Measurements from ENCODE around the gene SLC35A1.

The SLC35A1 gene

DNA sequence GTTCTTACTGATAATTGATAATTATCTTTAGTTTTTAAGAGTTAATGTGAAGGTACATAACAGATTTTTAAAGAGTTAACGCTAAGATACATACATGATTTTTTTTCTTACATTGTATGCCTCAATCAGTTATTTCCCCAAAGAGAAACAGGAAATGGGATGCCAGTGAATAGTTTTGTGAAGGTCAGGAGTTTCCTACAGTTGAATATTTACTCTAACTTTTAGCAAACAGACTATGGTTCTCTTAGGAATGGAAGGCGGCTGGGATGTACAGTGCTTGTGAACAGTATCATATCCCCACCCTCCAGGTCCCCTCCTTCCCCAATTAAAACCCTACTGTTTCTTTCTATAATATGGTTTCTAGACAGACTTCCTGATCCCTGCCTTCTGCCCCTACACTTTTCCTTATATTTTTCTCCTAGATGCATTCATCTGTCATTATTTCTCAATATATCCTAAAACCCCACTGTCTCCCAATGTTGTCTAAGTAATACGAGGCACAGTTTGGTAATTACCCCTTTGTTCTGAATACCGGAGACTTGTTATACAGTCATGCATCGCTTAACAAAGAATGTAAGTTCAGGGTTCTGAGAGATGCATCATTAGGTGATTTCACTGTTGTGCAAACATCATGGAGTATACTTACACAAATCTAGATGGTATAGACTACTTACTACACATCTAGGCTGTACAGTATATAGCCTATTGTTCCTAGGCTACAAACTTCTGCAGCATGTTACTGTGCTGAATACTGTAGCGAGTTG is 29.2 kb downstream of the SLC35A1 start:
- no peaks in the 10 kb centered on the region for H3K36me3 ChIP-seq (ENCODE audit: insufficient read depth)
- H3K79me2 ChIP-seq (ENCODE audit: insufficient read depth, low read depth): no peaks in the 10 kb centered on the region
- no peaks in the 10 kb centered on the region for H4K20me1 ChIP-seq (ENCODE audit: insufficient read depth)
- no peak overlapping the region for H3K4me2 ChIP-seq
- no peak overlapping the region for H3K4me3 ChIP-seq (IDR thresholded peaks at IDR 0.05; ENCODE audit: insufficient read depth, low read depth, low read length)
- H3K9ac ChIP-seq: no peak overlapping the region
- TF ChIP-seq, protein P1, sequence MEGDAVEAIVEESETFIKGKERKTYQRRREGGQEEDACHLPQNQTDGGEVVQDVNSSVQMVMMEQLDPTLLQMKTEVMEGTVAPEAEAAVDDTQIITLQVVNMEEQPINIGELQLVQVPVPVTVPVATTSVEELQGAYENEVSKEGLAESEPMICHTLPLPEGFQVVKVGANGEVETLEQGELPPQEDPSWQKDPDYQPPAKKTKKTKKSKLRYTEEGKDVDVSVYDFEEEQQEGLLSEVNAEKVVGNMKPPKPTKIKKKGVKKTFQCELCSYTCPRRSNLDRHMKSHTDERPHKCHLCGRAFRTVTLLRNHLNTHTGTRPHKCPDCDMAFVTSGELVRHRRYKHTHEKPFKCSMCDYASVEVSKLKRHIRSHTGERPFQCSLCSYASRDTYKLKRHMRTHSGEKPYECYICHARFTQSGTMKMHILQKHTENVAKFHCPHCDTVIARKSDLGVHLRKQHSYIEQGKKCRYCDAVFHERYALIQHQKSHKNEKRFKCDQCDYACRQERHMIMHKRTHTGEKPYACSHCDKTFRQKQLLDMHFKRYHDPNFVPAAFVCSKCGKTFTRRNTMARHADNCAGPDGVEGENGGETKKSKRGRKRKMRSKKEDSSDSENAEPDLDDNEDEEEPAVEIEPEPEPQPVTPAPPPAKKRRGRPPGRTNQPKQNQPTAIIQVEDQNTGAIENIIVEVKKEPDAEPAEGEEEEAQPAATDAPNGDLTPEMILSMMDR (conservative IDR thresholded peaks at IDR 0.05; ENCODE audit: low read depth, low read length): no peak
- no peaks in the 10 kb centered on the region for H3K27me3 ChIP-seq (ENCODE audit: insufficient read depth, low read depth)
- H2AFZ ChIP-seq (ENCODE audit: low read depth): no peak overlapping the region
- H3K4me1 ChIP-seq (ENCODE audit: low read depth, poor library complexity, severe bottlenecking): no peaks in the 10 kb centered on the region
- H3K27ac ChIP-seq: no peak overlapping the region

DNA sequence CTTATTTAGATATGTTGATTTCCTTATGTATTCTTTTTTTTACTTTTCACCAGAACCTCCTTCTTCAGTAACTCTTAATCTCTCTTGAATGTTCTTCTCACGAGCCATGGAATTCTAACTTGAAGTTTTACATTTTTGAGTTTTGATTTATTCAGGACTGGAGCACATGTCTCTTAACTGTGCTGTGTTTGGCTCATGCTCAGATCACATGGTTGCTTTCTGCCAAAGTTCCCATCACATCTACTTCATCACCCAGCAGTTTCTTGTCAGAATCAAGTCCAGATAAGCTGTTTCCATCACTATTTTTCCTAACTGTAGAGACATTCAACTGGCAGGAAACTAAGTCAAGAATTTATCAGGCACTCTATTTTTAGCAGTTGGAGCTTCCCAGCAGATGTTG is 31.7 kb downstream of the SLC35A1 start:
- Histone ChIP-seq H3K4me3 (IDR thresholded peaks at IDR 0.05; ENCODE audit: insufficient read depth, low read depth, low read length) (no peak overlapping the region), H3K27me3 (ENCODE audit: insufficient read depth, low read depth) (no peaks in the 10 kb centered on the region), H3K27ac (no peak overlapping the region), H3K4me2 (no peak overlapping the region), H4K20me1 (ENCODE audit: insufficient read depth) (no peaks in the 10 kb centered on the region), H2AFZ (ENCODE audit: low read depth) (no peak overlapping the region), H3K79me2 (ENCODE audit: insufficient read depth, low read depth) (no peaks in the 10 kb centered on the region), H3K36me3 (ENCODE audit: insufficient read depth) (no peaks in the 10 kb centered on the region), H3K9ac (no peak overlapping the region), H3K4me1 (ENCODE audit: low read depth, poor library complexity, severe bottlenecking) (no peaks in the 10 kb centered on the region)
- TF ChIP-seq, protein P1 (conservative IDR thresholded peaks at IDR 0.05; ENCODE audit: low read depth, low read length): no peak

DNA sequence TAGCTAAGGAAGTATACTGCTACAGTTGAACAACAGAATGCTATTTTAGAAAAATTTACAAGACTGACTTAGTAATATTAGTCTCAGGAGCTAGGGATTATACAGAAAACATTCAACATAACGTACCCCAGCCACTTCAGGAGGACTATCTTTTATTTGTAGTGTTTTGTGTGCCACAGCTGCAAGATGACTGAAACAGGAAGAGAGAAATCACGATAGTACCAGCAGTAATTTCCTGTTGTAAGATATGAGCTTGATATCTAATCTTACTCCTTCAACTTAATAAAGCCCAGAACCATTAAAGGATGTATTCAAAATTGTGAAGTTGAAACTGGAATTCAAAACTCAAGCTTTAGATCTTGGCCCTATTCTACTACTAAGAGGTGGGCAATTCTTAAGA is 42.1 kb downstream of the SLC35A1 start:
- H4K20me1 ChIP-seq (ENCODE audit: insufficient read depth): no peaks in the 10 kb centered on the region
- no peak overlapping the region for H2AFZ ChIP-seq (ENCODE audit: low read depth)
- H3K4me3 ChIP-seq (IDR thresholded peaks at IDR 0.05; ENCODE audit: insufficient read depth, low read depth, low read length): no peak overlapping the region
- no peak overlapping the region for H3K4me2 ChIP-seq
- H3K27ac ChIP-seq: no peak overlapping the region
- TF ChIP-seq, protein P1 (conservative IDR thresholded peaks at IDR 0.05; ENCODE audit: low read depth, low read length): no peak
- H3K79me2 ChIP-seq (ENCODE audit: insufficient read depth, low read depth): no peaks in the 10 kb centered on the region
- H3K4me1 ChIP-seq (ENCODE audit: low read depth, poor library complexity, severe bottlenecking): no peaks in the 10 kb centered on the region
- H3K36me3 ChIP-seq (ENCODE audit: insufficient read depth): no peaks in the 10 kb centered on the region
- no peak overlapping the region for H3K9ac ChIP-seq
- no peaks in the 10 kb centered on the region for H3K27me3 ChIP-seq (ENCODE audit: insufficient read depth, low read depth)

DNA sequence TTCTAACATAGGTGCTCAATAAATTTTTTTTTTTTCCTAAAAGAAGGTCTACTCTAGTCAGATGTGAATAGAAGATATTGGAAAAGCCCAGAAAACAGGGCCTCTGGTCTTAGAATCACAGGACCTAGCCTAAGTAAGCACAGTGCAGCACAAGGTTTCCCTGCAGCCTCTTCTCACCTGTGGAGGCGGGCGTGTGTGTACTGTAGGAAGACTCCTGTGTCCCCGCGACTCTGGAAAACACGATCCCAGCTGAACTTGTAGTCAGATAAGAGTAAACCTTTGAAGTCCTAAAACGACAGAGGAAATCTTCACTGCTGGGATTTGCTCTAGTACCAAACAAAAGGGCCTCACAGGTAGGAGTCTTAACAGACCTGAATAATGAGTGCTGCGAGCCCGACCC is 45.7 kb downstream of the SLC35A1 start:
- H3K4me1 ChIP-seq (ENCODE audit: low read depth, poor library complexity, severe bottlenecking): no peaks in the 10 kb centered on the region
- H3K27me3 ChIP-seq (ENCODE audit: insufficient read depth, low read depth): no peaks in the 10 kb centered on the region
- no peak overlapping the region for H3K9ac ChIP-seq
- TF ChIP-seq, protein P1 (conservative IDR thresholded peaks at IDR 0.05; ENCODE audit: low read depth, low read length): no peak
- H3K79me2 ChIP-seq (ENCODE audit: insufficient read depth, low read depth): no peaks in the 10 kb centered on the region
- no peaks in the 10 kb centered on the region for H3K36me3 ChIP-seq (ENCODE audit: insufficient read depth)
- no peaks in the 10 kb centered on the region for H4K20me1 ChIP-seq (ENCODE audit: insufficient read depth)
- no peak overlapping the region for H3K4me2 ChIP-seq
- no peak overlapping the region for H2AFZ ChIP-seq (ENCODE audit: low read depth)
- no peak overlapping the region for H3K4me3 ChIP-seq (IDR thresholded peaks at IDR 0.05; ENCODE audit: insufficient read depth, low read depth, low read length)
- no peak overlapping the region for H3K27ac ChIP-seq
